Neural cell (in vitro differentiated cells): Measurements from ENCODE around the gene MAGEA11. TPM values are rescaled to one million over a fixed set of nuclear protein-coding genes. Genes with fewer than 3 reads are reported as not detected.

Source experiments
- H2AFZ ChIP-seq: fragments of 200-600, 300-800 bp; sonication (generic), shearing (Covaris generic); 2 replicates; pipeline ENCODE4 v1.6.0; 2014; ENCODE audit warnings: low read depth, mild to moderate bottlenecking, antibody characterized with exemption, low read length, moderate library complexity
- H3F3A ChIP-seq: fragments of 200-600 bp; shearing (Covaris generic); 2 replicates; pipeline ENCODE4 v1.6.1; 2016; ENCODE audit warnings: mild to moderate bottlenecking, moderate library complexity, mixed read lengths, antibody characterized with exemption, low read length; ENCODE audit not compliant: insufficient read depth, poor library complexity, severe bottlenecking
- H3K27ac ChIP-seq: fragments of 200-600, 300-800 bp; sonication (generic), shearing (Covaris generic); 2 replicates; pipeline ENCODE4 v1.5.1; 2014; ENCODE audit warnings: mild to moderate bottlenecking, low read length, moderate library complexity
- H3K27me3 ChIP-seq: fragments of 300-800, 200-600 bp; sonication (generic), shearing (Covaris generic); 2 replicates; pipeline ENCODE4 v1.6.0; 2014; ENCODE audit warnings: mild to moderate bottlenecking, low read depth, low read length, moderate library complexity; ENCODE audit not compliant: insufficient read depth
- H3K36me3 ChIP-seq: fragments of 300-800, 200-600 bp; sonication (generic), shearing (Covaris generic); 2 replicates; pipeline ENCODE4 v1.5.1; 2014; ENCODE audit warnings: mild to moderate bottlenecking, antibody characterized with exemption, low read length, moderate library complexity; ENCODE audit not compliant: insufficient read depth
- H3K4me2 ChIP-seq: fragments of 300-800, 200-600 bp; sonication (generic), shearing (Covaris generic); 2 replicates; pipeline ENCODE4 v1.6.0; 2014; ENCODE audit warnings: mild to moderate bottlenecking, low read length
- H3K4me3 ChIP-seq: fragments of 300-800, 200-600 bp; sonication (generic), shearing (Covaris generic); 2 replicates; pipeline ENCODE4 v1.5.1; 2014; ENCODE audit warnings: mild to moderate bottlenecking, low read length, moderate library complexity
- H3K79me2 ChIP-seq: fragments of 200-600 bp; shearing (Covaris generic); replicated peaks from 2 replicates; pipeline ENCODE4 v1.6.0; 2014; ENCODE audit warnings: mild to moderate bottlenecking, low read length, moderate library complexity; ENCODE audit not compliant: insufficient read depth
- H3K9ac ChIP-seq: fragments of 300-800, 200-600 bp; sonication (generic), shearing (Covaris generic); 2 replicates; pipeline ENCODE4 v1.6.1; 2016; ENCODE audit warnings: mild to moderate bottlenecking, low read length, mixed read lengths
- H3K9me2 ChIP-seq: fragments of 200-600 bp; shearing (Covaris generic); 2 replicates; pipeline ENCODE4 v1.6.1; 2016; ENCODE audit warnings: mild to moderate bottlenecking, low read length, mixed read lengths; ENCODE audit not compliant: insufficient read depth
- H3K9me3 ChIP-seq: fragments of 200-600, 300-800 bp; sonication (generic), shearing (Covaris generic); 2 replicates; pipeline ENCODE4 v1.6.1; 2016; ENCODE audit warnings: mild to moderate bottlenecking, mixed run types, low read length, moderate library complexity, mixed read lengths
- H4K20me1 ChIP-seq: fragments of 200-600 bp; shearing (Covaris generic); 2 replicates; pipeline ENCODE4 v1.6.1; 2016; ENCODE audit warnings: mild to moderate bottlenecking, mixed run types; ENCODE audit not compliant: insufficient read depth
- EP300 ChIP-seq: fragments of 450-650 bp; conservative IDR thresholded peaks from 2 replicates; pipeline ENCODE4 v1.6.1; 2014; ENCODE audit warnings: antibody characterized with exemption, mild to moderate bottlenecking, moderate library complexity; ENCODE audit not compliant: poor library complexity, severe bottlenecking
- EZH2 ChIP-seq: fragments of 200-600, 300-800 bp; shearing (Covaris generic), sonication (generic); IDR thresholded peaks from 2 replicates; pipeline ENCODE4 v1.6.1; 2014; ENCODE audit warnings: antibody characterized with exemption, low read length, borderline replicate concordance, mild to moderate bottlenecking; ENCODE audit not compliant: insufficient read depth, poor library complexity, severe bottlenecking
- MXI1 ChIP-seq: fragments of 450-650 bp; conservative IDR thresholded peaks from 2 replicates; pipeline ENCODE4 v1.6.1; 2014; ENCODE audit warnings: antibody characterized with exemption, mild to moderate bottlenecking; ENCODE audit not compliant: poor library complexity, severe bottlenecking
- POLR2AphosphoS5 ChIP-seq: IDR thresholded peaks from 2 replicates; pipeline ENCODE4 v1.6.1; 2012
- RAD21 ChIP-seq: fragments of 450-650 bp; conservative IDR thresholded peaks from 2 replicates; pipeline ENCODE4 v1.6.1; 2014; ENCODE audit warnings: antibody characterized with exemption, mild to moderate bottlenecking, moderate library complexity
- SMC3 ChIP-seq: fragments of 450-650 bp; conservative IDR thresholded peaks from 2 replicates; pipeline ENCODE4 v1.6.1; 2014; ENCODE audit warnings: antibody characterized with exemption, mild to moderate bottlenecking, moderate library complexity; ENCODE audit not compliant: poor library complexity
- TAF1 ChIP-seq: IDR thresholded peaks from 2 replicates; pipeline ENCODE4 v1.6.1; 2012; ENCODE audit warnings: low read depth
- polyA plus RNA-seq: library from polyadenylated mRNA; depleted of rRNA; stranded (reverse); fragments of >200 nt; gene quantifications from 2 replicates; pipeline ENCODE4 v1.2.3, GENCODE V29; 2014
- TF ChIP-seq, protein P1 (sequence below): IDR thresholded peaks from 2 replicates; pipeline ENCODE4 v1.6.1; 2012; ENCODE audit warnings: borderline replicate concordance
- TF ChIP-seq, protein P2 (sequence below): fragments of 450-650 bp; IDR thresholded peaks from 2 replicates; pipeline ENCODE4 v1.5.1; 2014; ENCODE audit warnings: antibody characterized with exemption, mild to moderate bottlenecking, moderate library complexity; ENCODE audit not compliant: poor library complexity, severe bottlenecking

MAGEA11 gene
- polyA plus RNA-seq, 1 donor from 2014 or later = not detected

GRCh38 chrX:149712831-149713230, 971 bp downstream of the MAGEA11 start:
- H4K20me1 ChIP-seq = no peaks in the 10 kb centered on the region
- H3K9ac ChIP-seq = no peak overlapping the region
- TF ChIP-seq TAF1 (no peak), EZH2 (no peak), EP300 (no peak)
- TF ChIP-seq, protein P1, sequence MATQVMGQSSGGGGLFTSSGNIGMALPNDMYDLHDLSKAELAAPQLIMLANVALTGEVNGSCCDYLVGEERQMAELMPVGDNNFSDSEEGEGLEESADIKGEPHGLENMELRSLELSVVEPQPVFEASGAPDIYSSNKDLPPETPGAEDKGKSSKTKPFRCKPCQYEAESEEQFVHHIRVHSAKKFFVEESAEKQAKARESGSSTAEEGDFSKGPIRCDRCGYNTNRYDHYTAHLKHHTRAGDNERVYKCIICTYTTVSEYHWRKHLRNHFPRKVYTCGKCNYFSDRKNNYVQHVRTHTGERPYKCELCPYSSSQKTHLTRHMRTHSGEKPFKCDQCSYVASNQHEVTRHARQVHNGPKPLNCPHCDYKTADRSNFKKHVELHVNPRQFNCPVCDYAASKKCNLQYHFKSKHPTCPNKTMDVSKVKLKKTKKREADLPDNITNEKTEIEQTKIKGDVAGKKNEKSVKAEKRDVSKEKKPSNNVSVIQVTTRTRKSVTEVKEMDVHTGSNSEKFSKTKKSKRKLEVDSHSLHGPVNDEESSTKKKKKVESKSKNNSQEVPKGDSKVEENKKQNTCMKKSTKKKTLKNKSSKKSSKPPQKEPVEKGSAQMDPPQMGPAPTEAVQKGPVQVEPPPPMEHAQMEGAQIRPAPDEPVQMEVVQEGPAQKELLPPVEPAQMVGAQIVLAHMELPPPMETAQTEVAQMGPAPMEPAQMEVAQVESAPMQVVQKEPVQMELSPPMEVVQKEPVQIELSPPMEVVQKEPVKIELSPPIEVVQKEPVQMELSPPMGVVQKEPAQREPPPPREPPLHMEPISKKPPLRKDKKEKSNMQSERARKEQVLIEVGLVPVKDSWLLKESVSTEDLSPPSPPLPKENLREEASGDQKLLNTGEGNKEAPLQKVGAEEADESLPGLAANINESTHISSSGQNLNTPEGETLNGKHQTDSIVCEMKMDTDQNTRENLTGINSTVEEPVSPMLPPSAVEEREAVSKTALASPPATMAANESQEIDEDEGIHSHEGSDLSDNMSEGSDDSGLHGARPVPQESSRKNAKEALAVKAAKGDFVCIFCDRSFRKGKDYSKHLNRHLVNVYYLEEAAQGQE = no peak
- TF ChIP-seq, protein P2, sequence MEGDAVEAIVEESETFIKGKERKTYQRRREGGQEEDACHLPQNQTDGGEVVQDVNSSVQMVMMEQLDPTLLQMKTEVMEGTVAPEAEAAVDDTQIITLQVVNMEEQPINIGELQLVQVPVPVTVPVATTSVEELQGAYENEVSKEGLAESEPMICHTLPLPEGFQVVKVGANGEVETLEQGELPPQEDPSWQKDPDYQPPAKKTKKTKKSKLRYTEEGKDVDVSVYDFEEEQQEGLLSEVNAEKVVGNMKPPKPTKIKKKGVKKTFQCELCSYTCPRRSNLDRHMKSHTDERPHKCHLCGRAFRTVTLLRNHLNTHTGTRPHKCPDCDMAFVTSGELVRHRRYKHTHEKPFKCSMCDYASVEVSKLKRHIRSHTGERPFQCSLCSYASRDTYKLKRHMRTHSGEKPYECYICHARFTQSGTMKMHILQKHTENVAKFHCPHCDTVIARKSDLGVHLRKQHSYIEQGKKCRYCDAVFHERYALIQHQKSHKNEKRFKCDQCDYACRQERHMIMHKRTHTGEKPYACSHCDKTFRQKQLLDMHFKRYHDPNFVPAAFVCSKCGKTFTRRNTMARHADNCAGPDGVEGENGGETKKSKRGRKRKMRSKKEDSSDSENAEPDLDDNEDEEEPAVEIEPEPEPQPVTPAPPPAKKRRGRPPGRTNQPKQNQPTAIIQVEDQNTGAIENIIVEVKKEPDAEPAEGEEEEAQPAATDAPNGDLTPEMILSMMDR = no peak
- no peak overlapping the region for H2AFZ ChIP-seq
- H3K4me3 ChIP-seq = no peak overlapping the region
- H3K9me2 ChIP-seq = no peaks in the 10 kb centered on the region
- no peak overlapping the region for H3K27ac ChIP-seq
- H3F3A ChIP-seq = no peaks in the 10 kb centered on the region
- H3K4me2 ChIP-seq = no peak overlapping the region
- H3K9me3 ChIP-seq = no peaks in the 10 kb centered on the region
- H3K79me2 ChIP-seq = no peaks in the 10 kb centered on the region
- no peaks in the 10 kb centered on the region for H3K36me3 ChIP-seq
- no peaks in the 10 kb centered on the region for H3K27me3 ChIP-seq

GRCh38 chrX:149713279-149714050, 1.6 kb downstream of the MAGEA11 start:
- Histone ChIP-seq H3K27ac (no peak overlapping the region), H3K27me3 (no peaks in the 10 kb centered on the region), H3K9me2 (no peaks in the 10 kb centered on the region), H3K36me3 (no peaks in the 10 kb centered on the region), H3F3A (no peaks in the 10 kb centered on the region), H3K79me2 (no peaks in the 10 kb centered on the region), H3K9me3 (no peaks in the 10 kb centered on the region), H3K4me3 (no peak overlapping the region), H4K20me1 (no peaks in the 10 kb centered on the region), H3K9ac (no peak overlapping the region), H3K4me2 (no peak overlapping the region), H2AFZ (no peak overlapping the region)
- TF ChIP-seq, protein P2 = no peak
- TF ChIP-seq POLR2AphosphoS5 (no peak), TAF1 (no peak), SMC3 (no peak), EZH2 (no peak), EP300 (no peak), MXI1 (no peak), RAD21 (no peak)
- TF ChIP-seq, protein P1 = no peak
